Upper lobe of left lung (tissue), 4 donors: ENCODE results near the gene TRPC1.

Experiments used
- CTCF ChIP-seq, 6 experiments: fragments of 450-650 bp in 4 of 6; fragments of 200-600 bp in 2 of 6; sonication (generic) in 2 of 6; IDR thresholded peaks; one replicate each; pipeline ENCODE4 v1.5.1; 2016 to 2019; ENCODE audit warnings: antibody characterized with exemption in 6 of 6
- EP300 ChIP-seq, 4 donors: sonication (generic); formaldehyde crosslinking; IDR thresholded peaks; one replicate each; pipeline ENCODE4 v1.5.1; 2017; ENCODE audit warnings: antibody characterized with exemption in 4 of 4, control low read depth in 2 of 4
- POLR2A ChIP-seq, 4 donors: fragments of 450-650 bp; IDR thresholded peaks; one replicate each; pipeline ENCODE4 v1.5.1; 2016 to 2017; ENCODE audit warnings: antibody characterized with exemption in 4 of 4, mild to moderate bottlenecking in 2 of 4
- POLR2AphosphoS5 ChIP-seq, 2 donors: sonication (generic); formaldehyde crosslinking; IDR thresholded peaks; one replicate each; pipeline ENCODE4 v1.5.1; 2017; ENCODE audit warnings: antibody characterized with exemption in 2 of 2

- TF ChIP-seq CTCF (IDR thresholded peaks at IDR 0.05): no peak
- TF ChIP-seq POLR2A (IDR thresholded peaks at IDR 0.05): no peak
- no peak for TF ChIP-seq POLR2AphosphoS5 (IDR thresholded peaks at IDR 0.05)
- no peak for TF ChIP-seq EP300 (IDR thresholded peaks at IDR 0.05)
These were observed 17.3 kb upstream of the TRPC1 start for GRCh38 chr3:142706321-142707127.
